ENCODE results near the gene PRKAA1.
"Not testable (repeated sequence)": the region's sequence is repeated elsewhere in the genome, so short reads cannot be mapped to it uniquely, and the experiment has no call there.

The PRKAA1 gene

GRCh38 chr5:40825461-40826043 is 27.4 kb upstream of the PRKAA1 start:
- DNase-seq (ENCODE audit: low spot score): not testable (repeated sequence)

- no peak for DNase-seq (ENCODE audit: low spot score)
Measured at GRCh38 chr5:40823459-40823858, 25.3 kb upstream of the PRKAA1 start.

GRCh38 chr5:40813698-40814281 is 15.6 kb upstream of the PRKAA1 start:
- no peak for DNase-seq (ENCODE audit: low spot score)

- DNase-seq (ENCODE audit: low spot score): no peak
Measured at GRCh38 chr5:40812125-40812524, 14.0 kb upstream of the PRKAA1 start.

GRCh38 chr5:40801771-40802562 is 3.8 kb upstream of the PRKAA1 start:
- no peak for DNase-seq (ENCODE audit: low spot score)

GRCh38 chr5:40799258-40799657 is 1.1 kb upstream of the PRKAA1 start:
- no peak for DNase-seq (ENCODE audit: low spot score)

GRCh38 chr5:40798801-40799210 is 632 bp upstream of the PRKAA1 start:
- DNase-seq (ENCODE audit: low spot score): no peak

GRCh38 chr5:40797273-40798011 is 732 bp downstream of the PRKAA1 start:
- peak; percentile 42 for DNase-seq (ENCODE audit: low spot score)

GRCh38 chr5:40796487-40796889 is 1.7 kb downstream of the PRKAA1 start:
- DNase-seq (ENCODE audit: low spot score): peak; percentile 20

- not testable (repeated sequence) for DNase-seq (ENCODE audit: low spot score)
Measured at GRCh38 chr5:40794877-40795276, 3.3 kb downstream of the PRKAA1 start.

GRCh38 chr5:40794340-40794739 is 3.8 kb downstream of the PRKAA1 start:
- DNase-seq (ENCODE audit: low spot score): not testable (repeated sequence)

GRCh38 chr5:40792691-40793090 is 5.5 kb downstream of the PRKAA1 start:
- not testable (repeated sequence) for DNase-seq (ENCODE audit: low spot score)

GRCh38 chr5:40791715-40792139 is 6.4 kb downstream of the PRKAA1 start:
- DNase-seq (ENCODE audit: low spot score): no peak

GRCh38 chr5:40790947-40791593 is 7.1 kb downstream of the PRKAA1 start:
- DNase-seq (ENCODE audit: low spot score): no peak

GRCh38 chr5:40788941-40789340 is 9.2 kb downstream of the PRKAA1 start:
- DNase-seq (ENCODE audit: low spot score): not testable (repeated sequence)

GRCh38 chr5:40787986-40788385 is 10.2 kb downstream of the PRKAA1 start:
- no peak for DNase-seq (ENCODE audit: low spot score)

- not testable (repeated sequence) for DNase-seq (ENCODE audit: low spot score)
Measured at GRCh38 chr5:40786664-40787063, 11.5 kb downstream of the PRKAA1 start.

GRCh38 chr5:40784916-40785315 is 13.3 kb downstream of the PRKAA1 start:
- no peak for DNase-seq (ENCODE audit: low spot score)

- DNase-seq (ENCODE audit: low spot score): no peak
Measured at GRCh38 chr5:40784027-40784653, 14.0 kb downstream of the PRKAA1 start.

GRCh38 chr5:40781843-40782409 is 16.2 kb downstream of the PRKAA1 start:
- DNase-seq (ENCODE audit: low spot score): no peak

- DNase-seq (ENCODE audit: low spot score): no peak
Measured at GRCh38 chr5:40780858-40781257, 17.3 kb downstream of the PRKAA1 start.
